ENCODE data around the gene MAP3K2. TPM values are rescaled to one million over a fixed set of nuclear protein-coding genes. Genes with fewer than 3 reads are reported as not detected.

MAP3K2 gene
- total RNA-seq, 4 donors from 2014 or later: 52.7 to 96.2 (median 54.2) TPM

DNA sequence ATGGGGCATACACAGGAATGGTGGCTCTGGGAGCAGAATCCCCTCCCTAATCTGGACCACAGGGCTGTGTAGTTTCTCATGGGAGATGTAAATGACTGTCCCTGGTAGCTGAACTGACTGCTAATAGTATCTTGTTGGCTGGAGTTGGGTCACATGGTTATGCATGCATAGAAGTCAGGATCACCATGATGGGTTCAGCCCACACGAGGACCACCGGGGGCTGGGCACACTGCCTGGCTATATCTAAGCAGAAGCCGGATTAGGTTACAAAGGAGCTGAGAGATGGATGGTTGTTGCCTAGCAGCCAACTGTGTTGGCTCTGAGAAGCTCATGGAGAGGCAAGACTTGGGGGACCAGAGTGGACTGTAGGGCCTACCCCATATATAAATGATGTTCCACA is 6.7 kb upstream of the MAP3K2 start:
- no peak for TF ChIP-seq EP300 (IDR thresholded peaks at IDR 0.05)
- TF ChIP-seq POLR2AphosphoS5 (IDR thresholded peaks at IDR 0.05): no peak
- TF ChIP-seq, protein P1, sequence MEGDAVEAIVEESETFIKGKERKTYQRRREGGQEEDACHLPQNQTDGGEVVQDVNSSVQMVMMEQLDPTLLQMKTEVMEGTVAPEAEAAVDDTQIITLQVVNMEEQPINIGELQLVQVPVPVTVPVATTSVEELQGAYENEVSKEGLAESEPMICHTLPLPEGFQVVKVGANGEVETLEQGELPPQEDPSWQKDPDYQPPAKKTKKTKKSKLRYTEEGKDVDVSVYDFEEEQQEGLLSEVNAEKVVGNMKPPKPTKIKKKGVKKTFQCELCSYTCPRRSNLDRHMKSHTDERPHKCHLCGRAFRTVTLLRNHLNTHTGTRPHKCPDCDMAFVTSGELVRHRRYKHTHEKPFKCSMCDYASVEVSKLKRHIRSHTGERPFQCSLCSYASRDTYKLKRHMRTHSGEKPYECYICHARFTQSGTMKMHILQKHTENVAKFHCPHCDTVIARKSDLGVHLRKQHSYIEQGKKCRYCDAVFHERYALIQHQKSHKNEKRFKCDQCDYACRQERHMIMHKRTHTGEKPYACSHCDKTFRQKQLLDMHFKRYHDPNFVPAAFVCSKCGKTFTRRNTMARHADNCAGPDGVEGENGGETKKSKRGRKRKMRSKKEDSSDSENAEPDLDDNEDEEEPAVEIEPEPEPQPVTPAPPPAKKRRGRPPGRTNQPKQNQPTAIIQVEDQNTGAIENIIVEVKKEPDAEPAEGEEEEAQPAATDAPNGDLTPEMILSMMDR (IDR thresholded peaks at IDR 0.05): no peak
- TF ChIP-seq POLR2A (IDR thresholded peaks at IDR 0.05): no peak
- no peaks in the 10 kb centered on the region for H3K36me3 ChIP-seq
- no peaks in the 10 kb centered on the region for H3K27me3 ChIP-seq
- H3K9me3 ChIP-seq: no peaks in the 10 kb centered on the region
- no peak overlapping the region for H3K27ac ChIP-seq
- ATAC-seq: no peak
- H3K4me3 ChIP-seq: no peak overlapping the region
- WGBS, 2 donors (ENCODE audit: low coverage in 1 of 2): 50% methylated on average over 2 of the region's 3 CpGs; no CpG with 5 or more reads in 1 of the 2 donors
- peaks cover 0 to 9% (median 7%) of the 10 kb centered on the region in 3 donors for H3K4me1 ChIP-seq

- ATAC-seq: no peak
- Histone ChIP-seq H3K9me3 (no peaks in the 10 kb centered on the region), H3K4me3 (no peak overlapping the region), H3K36me3 (no peaks in the 10 kb centered on the region), H3K4me1 (peaks cover 0 to 15% (median 3%) of the 10 kb centered on the region in 3 donors), H3K27ac (no peak overlapping the region), H3K27me3 (no peaks in the 10 kb centered on the region)
- TF ChIP-seq, protein P1 (IDR thresholded peaks at IDR 0.05): no peak
- TF ChIP-seq POLR2A (IDR thresholded peaks at IDR 0.05) (no peak), EP300 (IDR thresholded peaks at IDR 0.05) (no peak), POLR2AphosphoS5 (IDR thresholded peaks at IDR 0.05) (no peak)
- 100% methylated on average over 1 of the region's 1 CpG for WGBS, 2 donors (ENCODE audit: low coverage in 1 of 2)
Observed at GRCh38 chr2:127392828-127393578, 5.2 kb upstream of the MAP3K2 start.

DNA sequence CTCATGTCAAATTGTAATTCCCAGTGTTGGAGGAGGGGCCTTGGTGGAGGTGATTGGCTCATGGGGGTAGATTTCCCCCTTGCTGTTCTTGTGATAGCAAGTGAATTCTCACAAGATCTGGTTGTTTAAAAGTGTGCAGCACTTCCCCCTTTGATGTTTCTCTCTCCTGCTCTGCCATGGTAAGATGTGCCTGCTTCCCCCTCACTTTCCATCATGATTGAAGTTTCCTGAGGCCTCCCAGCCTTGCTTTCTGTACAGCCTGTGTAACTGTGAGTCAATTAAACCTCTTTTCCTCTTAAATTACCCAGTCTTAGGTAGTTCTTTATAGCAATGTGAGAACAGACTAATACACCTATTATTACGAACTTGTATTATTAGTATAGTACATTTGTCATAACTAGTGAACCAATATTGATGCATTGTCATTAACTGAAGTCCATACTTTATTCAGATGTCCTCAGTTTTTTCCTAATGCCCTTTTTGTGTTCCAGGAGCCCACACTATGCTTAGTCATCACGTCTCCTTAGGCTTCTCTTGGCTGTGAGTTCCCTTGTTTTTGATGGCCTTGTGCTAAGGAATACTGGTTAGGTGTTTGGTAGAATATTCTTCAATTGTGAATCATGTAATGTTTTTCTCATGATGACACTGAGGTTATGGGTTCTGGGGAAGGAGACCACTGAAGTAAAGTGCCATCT is 4.5 kb upstream of the MAP3K2 start:
- WGBS, 2 donors (ENCODE audit: low coverage in 1 of 2): 80% methylated on average over 2 of the region's 2 CpGs; no CpG with 5 or more reads in 1 of the 2 donors
- ATAC-seq: no peak
- Histone ChIP-seq H3K4me3 (no peak overlapping the region), H3K9me3 (no peaks in the 10 kb centered on the region), H3K27me3 (no peaks in the 10 kb centered on the region), H3K4me1 (peaks cover 0 to 11% (median 0%) of the 10 kb centered on the region in 3 donors), H3K27ac (no peak overlapping the region), H3K36me3 (no peaks in the 10 kb centered on the region)
- TF ChIP-seq, protein P1 (IDR thresholded peaks at IDR 0.05): no peak
- TF ChIP-seq POLR2AphosphoS5 (IDR thresholded peaks at IDR 0.05) (no peak), POLR2A (IDR thresholded peaks at IDR 0.05) (no peak)

DNA sequence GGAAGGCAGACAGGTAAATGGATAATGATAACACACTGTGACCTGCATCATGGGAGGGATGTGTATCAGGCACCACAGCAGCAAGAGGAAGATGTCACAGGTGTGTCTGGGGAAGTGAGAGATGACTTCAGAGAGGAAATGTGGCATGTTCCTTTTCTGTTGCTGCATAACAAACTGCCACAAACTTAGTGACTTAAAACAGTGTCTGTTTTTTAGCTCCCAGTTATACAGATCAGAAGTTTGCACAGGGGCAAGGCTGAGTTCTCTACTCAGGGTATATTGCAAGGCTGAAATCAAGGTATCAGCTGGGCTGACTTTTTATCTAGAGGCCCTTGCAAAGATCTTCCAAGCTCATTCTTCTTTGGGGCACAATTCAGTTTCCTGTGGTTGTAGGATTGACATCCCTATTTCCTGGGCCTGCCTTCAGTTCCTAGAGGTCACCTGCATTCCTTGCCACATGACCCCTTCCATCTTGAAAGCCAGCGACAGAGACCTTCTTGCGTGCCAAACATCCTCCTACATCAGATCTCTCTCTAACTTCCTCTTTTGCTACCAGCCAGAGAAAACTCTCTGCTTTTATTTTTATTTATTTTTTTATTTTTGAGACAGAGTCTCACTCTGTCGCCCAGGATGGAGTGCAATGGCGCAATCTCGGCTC is 2.1 kb upstream of the MAP3K2 start:
- TF ChIP-seq, protein P1 (IDR thresholded peaks at IDR 0.05): no peak
- no peak for TF ChIP-seq POLR2AphosphoS5 (IDR thresholded peaks at IDR 0.05)
- no peak for TF ChIP-seq EP300 (IDR thresholded peaks at IDR 0.05)
- no peak for TF ChIP-seq POLR2A (IDR thresholded peaks at IDR 0.05)
- no peaks in the 10 kb centered on the region for H3K27me3 ChIP-seq
- ATAC-seq: no peak
- H3K9me3 ChIP-seq: no peaks in the 10 kb centered on the region
- H3K4me3 ChIP-seq: no peak overlapping the region
- no peak overlapping the region for H3K27ac ChIP-seq
- peaks cover 0 to 33% (median 3%) of the 10 kb centered on the region in 3 donors for H3K4me1 ChIP-seq
- WGBS, 2 donors (ENCODE audit: low coverage in 1 of 2): 81 to 90% methylated on average over 2 to 4 of the region's 5 CpGs
- no peaks in the 10 kb centered on the region for H3K36me3 ChIP-seq
